ENCODE results near the gene B9D1. TPM values are rescaled to one million over a fixed set of nuclear protein-coding genes. Genes with fewer than 3 reads are reported as not detected.

B9D1 gene
- total and polyA plus RNA-seq, 2 experiments from 2014 or later: 29.6 to 30.8 TPM

DNA sequence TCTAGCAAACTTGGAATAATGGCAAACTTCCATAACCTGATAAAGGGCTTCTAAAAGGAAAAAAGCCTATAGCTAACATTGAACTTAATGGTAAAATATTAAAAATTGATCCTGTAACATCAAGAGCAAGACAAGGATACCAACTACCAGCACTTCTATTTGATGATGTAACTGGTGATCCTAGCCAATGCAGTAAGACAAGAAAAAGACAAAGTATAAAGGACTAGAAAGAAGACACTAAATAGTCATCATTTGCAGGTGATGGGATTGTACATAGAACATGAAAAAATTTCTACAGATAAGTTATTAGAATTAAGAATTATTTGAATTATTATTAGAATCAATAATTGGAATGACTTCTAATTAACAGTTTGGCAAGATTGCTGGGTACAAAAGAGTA lies 37.0 kb downstream of the B9D1 start:
- Histone ChIP-seq H3K4me3 (no peak overlapping the region), H3K27me3 (no peaks in the 10 kb centered on the region), H3K4me2 (no peak overlapping the region), H3K4me1 (ENCODE audit: insufficient read depth) (no peaks in the 10 kb centered on the region), H3K9me3 (ENCODE audit: low read depth) (no peaks in the 10 kb centered on the region), H3K79me2 (no peaks in the 10 kb centered on the region), H3K9me2 (replicated peaks; ENCODE audit: insufficient read depth) (no peaks in the 10 kb centered on the region), H2AFZ (no peak overlapping the region), H3K36me3 (replicated peaks; ENCODE audit: insufficient read depth, low read depth) (no peaks in the 10 kb centered on the region), H3K27ac (no peak overlapping the region), H4K20me1 (ENCODE audit: insufficient read depth, poor library complexity, severe bottlenecking) (no peaks in the 10 kb centered on the region)
- TF ChIP-seq, protein P1, sequence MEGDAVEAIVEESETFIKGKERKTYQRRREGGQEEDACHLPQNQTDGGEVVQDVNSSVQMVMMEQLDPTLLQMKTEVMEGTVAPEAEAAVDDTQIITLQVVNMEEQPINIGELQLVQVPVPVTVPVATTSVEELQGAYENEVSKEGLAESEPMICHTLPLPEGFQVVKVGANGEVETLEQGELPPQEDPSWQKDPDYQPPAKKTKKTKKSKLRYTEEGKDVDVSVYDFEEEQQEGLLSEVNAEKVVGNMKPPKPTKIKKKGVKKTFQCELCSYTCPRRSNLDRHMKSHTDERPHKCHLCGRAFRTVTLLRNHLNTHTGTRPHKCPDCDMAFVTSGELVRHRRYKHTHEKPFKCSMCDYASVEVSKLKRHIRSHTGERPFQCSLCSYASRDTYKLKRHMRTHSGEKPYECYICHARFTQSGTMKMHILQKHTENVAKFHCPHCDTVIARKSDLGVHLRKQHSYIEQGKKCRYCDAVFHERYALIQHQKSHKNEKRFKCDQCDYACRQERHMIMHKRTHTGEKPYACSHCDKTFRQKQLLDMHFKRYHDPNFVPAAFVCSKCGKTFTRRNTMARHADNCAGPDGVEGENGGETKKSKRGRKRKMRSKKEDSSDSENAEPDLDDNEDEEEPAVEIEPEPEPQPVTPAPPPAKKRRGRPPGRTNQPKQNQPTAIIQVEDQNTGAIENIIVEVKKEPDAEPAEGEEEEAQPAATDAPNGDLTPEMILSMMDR (IDR thresholded peaks at IDR 0.05; ENCODE audit: poor library complexity): no peak
- TF ChIP-seq EZH2phosphoT487 (IDR thresholded peaks at IDR 0.05; ENCODE audit: low read depth, severe bottlenecking, unreplicated experiment): no peak
- TF ChIP-seq EZH2 (IDR thresholded peaks at IDR 0.05; ENCODE audit: borderline replicate concordance): no peak
- no peak for DNase-seq (ENCODE audit: low spot score)

DNA sequence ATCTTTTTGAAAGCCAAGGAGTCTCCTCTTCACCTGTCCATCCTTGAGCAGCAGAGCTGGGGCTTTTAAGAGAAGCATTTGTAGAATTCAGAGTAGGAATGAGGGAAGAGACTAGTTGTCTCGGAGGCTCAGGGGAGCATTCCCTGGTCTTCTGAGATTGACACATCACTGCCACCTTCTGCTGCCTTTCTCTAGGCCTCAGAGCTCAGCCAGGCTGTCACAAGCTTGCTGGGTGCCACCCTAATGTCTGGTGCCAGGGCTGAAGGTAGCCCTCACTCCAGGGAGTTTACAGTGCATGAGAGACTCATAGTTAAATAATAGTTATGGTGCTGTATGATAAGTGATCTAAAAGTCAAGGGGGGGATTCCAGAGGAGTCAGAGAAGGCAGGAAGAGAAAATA lies 39.7 kb downstream of the B9D1 start:
- H3K4me3 ChIP-seq: no peak overlapping the region
- H3K9me2 ChIP-seq (replicated peaks; ENCODE audit: insufficient read depth): no peaks in the 10 kb centered on the region
- no peaks in the 10 kb centered on the region for H3K4me1 ChIP-seq (ENCODE audit: insufficient read depth)
- WGBS (ENCODE audit: low lambda C conversion rate, missing lambda C conversion rate): 100% methylated on average over 1 of the region's 1 CpG
- no peaks in the 10 kb centered on the region for H3K9me3 ChIP-seq (ENCODE audit: low read depth)
- no peak for DNase-seq (ENCODE audit: low spot score)
- no peaks in the 10 kb centered on the region for H4K20me1 ChIP-seq (ENCODE audit: insufficient read depth, poor library complexity, severe bottlenecking)
- TF ChIP-seq EZH2phosphoT487 (IDR thresholded peaks at IDR 0.05; ENCODE audit: low read depth, severe bottlenecking, unreplicated experiment): no peak
- no peak for TF ChIP-seq EZH2 (IDR thresholded peaks at IDR 0.05; ENCODE audit: borderline replicate concordance)
- TF ChIP-seq, protein P1 (IDR thresholded peaks at IDR 0.05; ENCODE audit: poor library complexity): no peak
- no peaks in the 10 kb centered on the region for H3K27me3 ChIP-seq
- no peak overlapping the region for H3K4me2 ChIP-seq
- no peaks in the 10 kb centered on the region for H3K36me3 ChIP-seq (replicated peaks; ENCODE audit: insufficient read depth, low read depth)
- H2AFZ ChIP-seq: no peak overlapping the region
- H3K27ac ChIP-seq: no peak overlapping the region
- H3K79me2 ChIP-seq: no peaks in the 10 kb centered on the region

DNA sequence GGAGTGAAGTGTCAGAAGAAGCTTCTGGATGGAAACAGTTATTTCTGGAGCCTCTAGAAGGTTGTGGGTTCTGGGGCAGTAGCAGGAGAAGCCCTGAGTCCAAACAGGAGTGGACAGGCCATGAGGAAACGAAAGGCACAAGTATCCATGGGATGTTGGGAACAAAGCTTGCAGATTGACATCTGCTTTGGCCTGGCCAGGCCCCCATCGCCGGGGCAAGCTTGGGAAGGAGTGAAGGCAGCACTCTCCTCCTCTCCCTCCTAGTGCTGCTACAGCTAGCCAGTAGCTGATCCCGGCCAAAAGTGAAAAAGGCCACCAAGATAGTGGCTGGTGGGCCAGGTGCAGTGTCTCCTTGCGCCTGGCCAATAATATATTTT lies 40.4 kb downstream of the B9D1 start:
- Histone ChIP-seq H2AFZ (no peak overlapping the region), H3K9me2 (replicated peaks; ENCODE audit: insufficient read depth) (no peaks in the 10 kb centered on the region), H3K4me2 (no peak overlapping the region), H3K9me3 (ENCODE audit: low read depth) (no peaks in the 10 kb centered on the region), H3K27ac (no peak overlapping the region), H3K36me3 (replicated peaks; ENCODE audit: insufficient read depth, low read depth) (no peaks in the 10 kb centered on the region), H3K4me1 (ENCODE audit: insufficient read depth) (peaks cover under 1% of the 10 kb centered on the region), H3K79me2 (no peaks in the 10 kb centered on the region), H3K4me3 (no peak overlapping the region), H3K27me3 (no peaks in the 10 kb centered on the region), H4K20me1 (ENCODE audit: insufficient read depth, poor library complexity, severe bottlenecking) (no peaks in the 10 kb centered on the region)
- no peak for TF ChIP-seq EZH2phosphoT487 (IDR thresholded peaks at IDR 0.05; ENCODE audit: low read depth, severe bottlenecking, unreplicated experiment)
- TF ChIP-seq, protein P1 (IDR thresholded peaks at IDR 0.05; ENCODE audit: poor library complexity): no peak
- no peak for TF ChIP-seq EZH2 (IDR thresholded peaks at IDR 0.05; ENCODE audit: borderline replicate concordance)
- DNase-seq (ENCODE audit: low spot score): no peak
- WGBS (ENCODE audit: low lambda C conversion rate, missing lambda C conversion rate): 96% methylated on average over 5 of the region's 5 CpGs
